Gastrocnemius medialis (tissue), 4 donors: ENCODE measurements around the gene C2CD3. TPM values are rescaled to one million over a fixed set of nuclear protein-coding genes. Genes with fewer than 3 reads are reported as not detected.
"Not testable (repeated sequence)": the region's sequence is repeated elsewhere in the genome, so short reads cannot be mapped to it uniquely, and the experiment has no call there.

Source experiments
- ATAC-seq, 2 donors: fragments of 150-250 bp; one replicate each; pipeline ENCODE4 v1.9.1; 2016
- DNase-seq, 2 donors: peaks; one replicate each; pipeline ENCODE4 v3.0.0-alpha.2; 2019
- H3K27ac ChIP-seq, 4 donors: fragments of 200-600 bp; sonication (generic); 1 replicate in 1 of 4; 2 replicates in 3 of 4; pipeline ENCODE4 v1.5.1; 2016 to 2018; ENCODE audit warnings: mild to moderate bottlenecking in 2 of 4, moderate library complexity in 1 of 4
- H3K27me3 ChIP-seq, 3 donors: fragments of 200-600 bp; sonication (generic) in 2 of 3; 1 replicate in 1 of 3; 2 replicates in 2 of 3; pipeline versions ENCODE4 v1.5.1 to v1.6.0; 2016 to 2019; ENCODE audit warnings: mild to moderate bottlenecking in 1 of 3, moderate library complexity in 1 of 3
- H3K36me3 ChIP-seq, 2 donors: fragments of 200-600 bp; sonication (generic) in 1 of 2; one replicate each; pipeline ENCODE4 v1.5.1; 2017 to 2018
- H3K4me1 ChIP-seq, 2 donors: fragments of 200-600 bp; sonication (generic) in 1 of 2; one replicate each; pipeline ENCODE4 v1.5.1; 2016 to 2017; ENCODE audit warnings: mild to moderate bottlenecking in 2 of 2
- H3K4me3 ChIP-seq, 4 donors: fragments of 200-600 bp; sonication (generic) in 3 of 4; 1 replicate in 1 of 4; 2 replicates in 3 of 4; pipeline ENCODE4 v1.5.1; 2016 to 2019; ENCODE audit warnings: mild to moderate bottlenecking in 2 of 4
- H3K9me3 ChIP-seq, 3 donors: fragments of 200-600 bp; sonication (generic) in 2 of 3; 1 replicate in 1 of 3; 2 replicates in 2 of 3; pipeline ENCODE4 v1.5.1; 2016 to 2019
- CTCF ChIP-seq, 5 experiments: fragments of 450-650 bp in 3 of 5; fragments of 200-600 bp in 2 of 5; sonication (generic) in 2 of 5; IDR thresholded peaks in 4 of 5; conservative IDR thresholded peaks in 1 of 5; 1 replicate in 4 of 5; 2 replicates in 1 of 5; pipeline ENCODE4 v1.5.1; 2016 to 2019; ENCODE audit warnings: antibody characterized with exemption in 5 of 5, mild to moderate bottlenecking in 3 of 5, moderate library complexity in 3 of 5
- POLR2A ChIP-seq, 2 donors: fragments of 450-650 bp; IDR thresholded peaks; one replicate each; pipeline ENCODE4 v1.6.1; 2017; ENCODE audit warnings: antibody characterized with exemption in 2 of 2, mild to moderate bottlenecking in 2 of 2, moderate library complexity in 2 of 2
- in situ Hi-C, 4 donors: fragments of 200-750 bp; cut with MboI; loops; one replicate each; pipeline versions ENCODE4 v1.15.0 to v1.8.0; 2017; ENCODE audit warnings: low sequenced_read_pairs in 4 of 4
- intact Hi-C: fragments of 100-400 bp; cut with DNase I; formaldehyde crosslinking; loops from one replicate; pipeline ENCODE4 v1.15.1; 2023; ENCODE audit warnings: low total_unique reads
- total RNA-seq, 4 donors: library from RNA; depleted of rRNA; stranded (reverse); fragments of >200 nt; gene quantifications; one replicate each; pipeline versions ENCODE4 v1.1.0 to v1.2.3, GENCODE V29; 2016

Gene C2CD3
- total RNA-seq, 4 donors from 2014 or later: 13.8 to 33.2 (median 16.4) TPM

- Histone ChIP-seq H3K36me3 (peaks cover 0 to 51% of the 10 kb centered on the region in 2 donors), H3K27me3 (no peaks in the 10 kb centered on the region), H3K9me3 (no peaks in the 10 kb centered on the region), H3K27ac (no peak overlapping the region), H3K4me3 (no peak overlapping the region), H3K4me1 (no peaks in the 10 kb centered on the region)
- intact Hi-C loops: no loop called here
- no peak for ATAC-seq
- DNase-seq: no peak
- in situ Hi-C loops: loop anchor here in 2 of 4 donors (5.0 to 10.0 kb wide), 2 partner anchors 113 to 121 kb away; no protein-coding TSS in a partner anchor
- no peak for TF ChIP-seq POLR2A (IDR thresholded peaks at IDR 0.05)
- no peak for TF ChIP-seq CTCF (IDR thresholded peaks at IDR 0.05 in 4 of 5, conservative IDR thresholded peaks at IDR 0.05 in 1 of 5)
Measured at GRCh38 chr11:74085542-74085892, 85.3 kb downstream of the C2CD3 start.

DNA sequence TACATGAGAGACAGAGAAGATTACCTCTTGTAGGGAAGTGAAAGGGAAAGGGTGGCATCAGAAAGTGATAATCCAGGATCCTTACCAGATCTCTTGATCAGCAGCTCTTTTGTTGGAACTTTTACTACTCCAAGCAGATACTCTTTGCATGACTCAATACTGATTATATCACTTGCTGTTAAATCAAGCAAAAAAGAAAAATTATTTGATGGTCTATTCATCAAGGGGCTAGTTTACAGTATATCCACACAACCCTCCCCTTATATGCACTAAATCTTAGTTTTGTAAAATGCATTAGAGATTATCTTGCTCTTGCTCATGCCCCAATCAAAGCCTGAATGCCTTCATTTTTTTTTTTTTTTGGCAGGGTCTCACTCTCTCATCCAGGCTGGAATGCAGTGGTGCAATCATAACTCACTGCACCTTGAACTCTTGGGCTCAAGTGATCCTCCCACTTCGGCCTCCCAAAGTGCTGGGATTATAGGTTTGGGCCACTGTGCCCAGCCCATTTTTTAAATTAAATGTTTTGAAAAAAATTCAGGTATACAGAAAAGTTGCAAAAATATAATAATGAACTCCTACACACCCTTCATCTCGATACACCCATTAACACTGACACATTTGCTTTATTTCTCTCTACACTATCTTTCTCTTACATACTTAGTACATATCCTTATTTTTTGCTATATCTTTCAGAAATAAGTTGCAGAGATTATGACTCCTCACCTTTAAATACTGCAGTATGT is 85.8 kb downstream of the C2CD3 start:
- H3K27ac ChIP-seq: no peak overlapping the region
- intact Hi-C loops: no loop called here
- H3K27me3 ChIP-seq: no peaks in the 10 kb centered on the region
- no peaks in the 10 kb centered on the region for H3K9me3 ChIP-seq
- H3K4me3 ChIP-seq: no peak overlapping the region
- in situ Hi-C loops: loop anchor here in 2 of 4 donors (5.0 to 10.0 kb wide), 2 partner anchors 113 to 120 kb away; no protein-coding TSS in a partner anchor
- H3K4me1 ChIP-seq: no peaks in the 10 kb centered on the region
- TF ChIP-seq POLR2A (IDR thresholded peaks at IDR 0.05) (no peak), CTCF (IDR thresholded peaks at IDR 0.05 in 4 of 5, conservative IDR thresholded peaks at IDR 0.05 in 1 of 5) (no peak)
- no peak for ATAC-seq
- DNase-seq: no peak
- H3K36me3 ChIP-seq: peaks cover 0 to 46% of the 10 kb centered on the region in 2 donors

DNA sequence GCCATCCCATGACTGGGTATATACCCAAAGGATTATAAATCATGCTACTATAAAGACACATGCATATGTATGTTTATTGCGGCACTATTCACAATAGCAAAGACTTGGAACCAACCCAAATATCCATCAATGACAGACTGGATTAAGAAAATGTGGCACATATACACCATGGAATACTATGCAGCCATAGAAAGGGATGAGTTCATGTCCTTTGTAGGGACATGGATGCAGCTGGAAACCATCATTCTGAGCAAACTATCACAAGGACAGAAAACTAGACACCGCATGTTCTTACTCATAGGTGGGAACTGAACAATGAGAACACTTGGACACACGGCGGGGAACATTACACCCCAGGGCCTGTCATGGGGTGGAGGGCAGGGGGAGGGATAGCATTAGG is 86.9 kb downstream of the C2CD3 start:
- DNase-seq, H3K4me3 ChIP-seq, H3K9me3 ChIP-seq, H3K4me1 ChIP-seq, H3K27me3 ChIP-seq, intact Hi-C loops, H3K27ac ChIP-seq, ATAC-seq: not testable (repeated sequence)
- in situ Hi-C loops: loop anchor here in 1 of 4 donors (10.0 kb wide), 1 partner anchor 119 kb away; no protein-coding TSS in a partner anchor
- H3K36me3 ChIP-seq: peaks cover 0 to 35% of the 10 kb centered on the region in 2 donors

DNA sequence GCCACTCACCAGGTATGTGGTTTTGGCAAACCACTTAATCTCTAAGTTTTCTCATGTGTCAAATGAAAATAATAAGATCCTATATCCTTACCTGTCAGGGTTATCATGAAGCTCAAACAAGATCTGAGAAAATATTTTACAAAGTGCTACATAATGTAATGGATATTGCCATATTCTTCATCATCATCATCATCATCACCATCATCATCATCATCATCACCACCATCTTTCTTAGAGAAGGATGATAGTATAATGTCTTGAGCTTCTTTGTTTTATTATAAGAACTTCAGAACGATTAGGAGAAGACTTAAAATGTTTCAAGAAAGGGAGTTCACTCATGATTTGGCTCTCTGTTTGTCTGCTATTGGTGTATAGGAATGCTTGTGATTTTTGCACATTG is 89.4 kb downstream of the C2CD3 start:
- DNase-seq (no peak), ATAC-seq (no peak)
- peaks cover 0 to 25% of the 10 kb centered on the region in 2 donors for H3K36me3 ChIP-seq
- TF ChIP-seq CTCF (IDR thresholded peaks at IDR 0.05 in 4 of 5, conservative IDR thresholded peaks at IDR 0.05 in 1 of 5): no peak
- TF ChIP-seq POLR2A (IDR thresholded peaks at IDR 0.05): no peak
- no peaks in the 10 kb centered on the region for H3K4me1 ChIP-seq
- H3K27ac ChIP-seq: no peak overlapping the region
- in situ Hi-C loops: loop anchor here in 1 of 4 donors (10.0 kb wide), 1 partner anchor 117 kb away; no protein-coding TSS in a partner anchor
- no peaks in the 10 kb centered on the region for H3K9me3 ChIP-seq
- no peak overlapping the region for H3K4me3 ChIP-seq
- no peaks in the 10 kb centered on the region for H3K27me3 ChIP-seq
- intact Hi-C loops: no loop called here

- in situ Hi-C loops (no loop called here), intact Hi-C loops (no loop called here)
- Histone ChIP-seq H3K27me3 (no peaks in the 10 kb centered on the region), H3K9me3 (no peaks in the 10 kb centered on the region), H3K27ac (no peak overlapping the region), H3K4me1 (peaks cover 2 to 10% of the 10 kb centered on the region in 2 donors), H3K4me3 (no peak overlapping the region), H3K36me3 (peaks cover 0 to 7% of the 10 kb centered on the region in 2 donors)
- no peak for DNase-seq
- ATAC-seq: no peak
- TF ChIP-seq CTCF (IDR thresholded peaks at IDR 0.05 in 4 of 5, conservative IDR thresholded peaks at IDR 0.05 in 1 of 5) (no peak), POLR2A (IDR thresholded peaks at IDR 0.05) (no peak)
Measured at GRCh38 chr11:74077193-74077592, 93.6 kb downstream of the C2CD3 start.
